Neutrophil (primary cell): ENCODE results near the gene FEV.

Experiments used
- H3K27ac ChIP-seq: fragments of 200-600 bp; sonication (generic); 2 replicates; pipeline ENCODE4 v1.5.1; 2016; ENCODE audit warnings: mild to moderate bottlenecking, moderate library complexity
- H3K27me3 ChIP-seq: fragments of 200-600 bp; sonication (generic); 2 replicates; pipeline ENCODE4 v1.6.0; 2016; ENCODE audit warnings: mild to moderate bottlenecking
- H3K36me3 ChIP-seq: fragments of 200-600 bp; sonication (generic); 2 replicates; pipeline ENCODE4 v1.5.1; 2017
- H3K4me1 ChIP-seq, 2 experiments: fragments of 200-600 bp in 1 of 2; sonication (generic) in 1 of 2; 1 replicate in 1 of 2; 2 replicates in 1 of 2; pipeline versions ENCODE4 v1.5.1 to v1.6.1; 2013 to 2016; ENCODE audit warnings: low read depth in 1 of 2, low read length in 1 of 2, mild to moderate bottlenecking in 1 of 2, moderate library complexity in 1 of 2; ENCODE audit not compliant: control insufficient read depth in 1 of 2, insufficient read depth in 1 of 2
- H3K4me3 ChIP-seq, 2 experiments: fragments of 200-600 bp in 1 of 2; sonication (generic) in 1 of 2; 1 replicate in 1 of 2; 2 replicates in 1 of 2; pipeline ENCODE4 v1.5.1; 2013 to 2016; ENCODE audit warnings: low read depth in 1 of 2, low read length in 1 of 2, mild to moderate bottlenecking in 1 of 2, moderate library complexity in 1 of 2
- H3K9me3 ChIP-seq: fragments of 200-600 bp; sonication (generic); 2 replicates; pipeline ENCODE4 v1.5.1; 2016
- TF ChIP-seq, protein P1 (sequence below): fragments of 200-600 bp; sonication (generic); IDR thresholded peaks from 2 replicates; pipeline ENCODE4 v1.5.1; 2016; ENCODE audit warnings: antibody characterized with exemption

Gene FEV

DNA sequence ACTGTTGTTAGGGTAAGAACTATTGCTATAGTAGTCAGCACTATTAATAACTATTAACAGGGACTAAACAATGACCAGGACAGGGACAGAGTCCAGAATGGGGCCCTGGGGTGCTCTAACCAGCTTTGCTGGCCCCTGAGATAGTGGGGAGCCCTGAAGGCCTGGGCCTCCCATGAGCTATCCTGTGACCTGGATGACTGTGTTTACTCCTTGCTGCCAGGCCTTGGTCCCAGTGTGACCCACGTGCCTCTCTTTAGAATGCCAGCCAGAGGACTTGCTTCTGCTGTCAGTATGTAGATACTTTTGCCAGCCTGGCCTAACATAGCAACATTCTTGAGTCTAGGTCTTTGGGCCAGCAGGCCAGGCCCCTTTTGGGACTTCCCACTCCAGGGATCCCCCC lies 14.1 kb downstream of the FEV start:
- H3K27me3 ChIP-seq = peaks cover 89% of the 10 kb centered on the region
- no peaks in the 10 kb centered on the region for H3K9me3 ChIP-seq
- H3K4me3 ChIP-seq = no peak overlapping the region
- TF ChIP-seq, protein P1, sequence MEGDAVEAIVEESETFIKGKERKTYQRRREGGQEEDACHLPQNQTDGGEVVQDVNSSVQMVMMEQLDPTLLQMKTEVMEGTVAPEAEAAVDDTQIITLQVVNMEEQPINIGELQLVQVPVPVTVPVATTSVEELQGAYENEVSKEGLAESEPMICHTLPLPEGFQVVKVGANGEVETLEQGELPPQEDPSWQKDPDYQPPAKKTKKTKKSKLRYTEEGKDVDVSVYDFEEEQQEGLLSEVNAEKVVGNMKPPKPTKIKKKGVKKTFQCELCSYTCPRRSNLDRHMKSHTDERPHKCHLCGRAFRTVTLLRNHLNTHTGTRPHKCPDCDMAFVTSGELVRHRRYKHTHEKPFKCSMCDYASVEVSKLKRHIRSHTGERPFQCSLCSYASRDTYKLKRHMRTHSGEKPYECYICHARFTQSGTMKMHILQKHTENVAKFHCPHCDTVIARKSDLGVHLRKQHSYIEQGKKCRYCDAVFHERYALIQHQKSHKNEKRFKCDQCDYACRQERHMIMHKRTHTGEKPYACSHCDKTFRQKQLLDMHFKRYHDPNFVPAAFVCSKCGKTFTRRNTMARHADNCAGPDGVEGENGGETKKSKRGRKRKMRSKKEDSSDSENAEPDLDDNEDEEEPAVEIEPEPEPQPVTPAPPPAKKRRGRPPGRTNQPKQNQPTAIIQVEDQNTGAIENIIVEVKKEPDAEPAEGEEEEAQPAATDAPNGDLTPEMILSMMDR = no peak
- H3K27ac ChIP-seq = no peak overlapping the region
- H3K36me3 ChIP-seq = no peaks in the 10 kb centered on the region
- no peaks in the 10 kb centered on the region for H3K4me1 ChIP-seq

DNA sequence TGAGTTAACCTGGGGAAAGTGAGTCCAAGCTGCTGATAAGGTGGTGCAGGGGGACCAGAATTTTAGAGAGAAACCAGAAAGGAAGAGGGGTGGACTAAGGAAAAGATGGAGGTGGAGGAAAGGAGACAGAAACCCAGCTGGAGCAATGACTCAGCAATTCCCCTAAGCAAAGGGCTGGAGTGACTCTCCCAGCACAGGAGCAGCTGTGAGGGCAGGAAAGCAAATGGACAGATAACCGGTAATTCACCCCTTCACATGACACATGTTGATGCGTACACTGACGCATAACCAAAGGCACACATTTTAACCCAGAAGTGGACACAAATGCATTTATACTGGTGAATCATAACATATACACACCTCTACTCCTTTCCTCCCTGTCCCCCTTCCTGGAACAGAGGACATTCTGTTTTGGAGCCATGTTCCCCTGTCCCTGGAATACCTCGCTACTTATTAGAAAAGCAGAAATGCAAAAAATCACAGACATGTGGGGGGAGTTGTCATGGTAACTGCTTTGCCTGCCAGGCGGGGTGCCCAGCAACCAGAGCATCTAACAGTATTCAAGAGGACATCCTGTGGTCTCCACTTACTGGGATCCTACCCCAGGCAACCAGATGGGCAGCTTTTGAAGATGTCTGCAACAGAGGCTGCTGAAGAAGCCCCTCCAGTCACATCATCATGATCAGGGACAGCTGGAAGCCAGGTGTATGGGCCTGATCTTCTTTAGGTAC lies 20.8 kb downstream of the FEV start:
- Histone ChIP-seq H3K36me3 (no peaks in the 10 kb centered on the region), H3K27me3 (peaks cover 96% of the 10 kb centered on the region), H3K4me3 (no peak overlapping the region), H3K27ac (no peak overlapping the region), H3K9me3 (no peaks in the 10 kb centered on the region), H3K4me1 (peaks cover 0 to 4% of the 10 kb centered on the region in 2 experiments)
- TF ChIP-seq, protein P1 = no peak

DNA sequence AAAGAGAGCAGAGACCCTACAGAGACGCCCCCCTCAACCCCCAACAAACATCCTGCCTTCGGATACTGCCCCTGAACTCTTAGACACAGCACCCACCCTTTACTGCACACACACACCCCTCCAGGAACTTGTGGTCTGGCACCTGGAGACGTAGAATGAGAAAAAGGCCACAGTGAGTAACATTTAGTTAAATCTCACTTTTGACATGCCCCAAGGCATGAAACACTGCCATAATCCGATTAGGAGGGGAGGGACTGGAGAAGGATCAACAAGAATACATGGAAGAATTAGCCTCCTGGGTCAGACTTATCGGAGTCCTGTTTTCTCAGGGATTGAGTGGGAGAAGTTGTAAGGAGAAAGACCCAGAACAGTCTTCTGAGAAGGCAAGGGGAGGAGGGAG lies 21.4 kb downstream of the FEV start:
- Histone ChIP-seq H3K27ac (no peak overlapping the region), H3K4me3 (no peak overlapping the region), H3K9me3 (no peaks in the 10 kb centered on the region), H3K36me3 (no peaks in the 10 kb centered on the region), H3K4me1 (peaks cover 0 to 4% of the 10 kb centered on the region in 2 experiments), H3K27me3 (peaks cover 96% of the 10 kb centered on the region)
- TF ChIP-seq, protein P1 = no peak

DNA sequence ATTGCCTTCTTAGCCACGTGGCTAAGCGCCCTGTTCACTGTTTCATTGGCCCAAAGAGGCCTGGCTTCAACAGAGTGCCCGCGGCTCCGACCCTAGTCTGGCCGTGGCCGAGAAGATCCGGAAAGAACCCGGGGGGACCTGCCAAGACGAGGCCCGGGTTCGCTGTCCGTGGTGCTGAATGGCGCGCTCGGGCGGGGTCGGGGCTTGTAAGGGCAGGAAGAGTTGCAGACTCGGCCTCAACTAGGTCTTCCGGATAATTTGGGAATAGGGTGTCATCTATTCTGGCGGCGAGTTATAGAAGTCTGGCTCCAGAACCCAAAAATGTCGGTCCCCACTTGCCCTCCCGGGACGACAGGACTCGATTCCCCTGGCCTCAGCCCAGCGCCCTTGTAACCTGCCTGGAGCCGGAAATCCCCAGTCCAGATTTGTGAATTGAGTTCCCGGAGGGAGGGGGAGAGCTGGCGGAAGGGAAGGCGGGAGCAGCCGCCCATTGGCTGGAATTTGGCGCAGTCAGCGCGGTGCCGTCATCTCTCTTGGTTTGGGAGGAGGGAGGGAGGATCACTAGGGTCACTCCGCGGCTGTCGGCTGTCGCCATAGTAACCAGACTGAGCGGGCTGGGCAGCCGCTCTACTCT lies 22.0 kb downstream of the FEV start:
- no peak overlapping the region for H3K27ac ChIP-seq
- no peaks in the 10 kb centered on the region for H3K9me3 ChIP-seq
- TF ChIP-seq, protein P1 = no peak
- H3K4me3 ChIP-seq = no peak overlapping the region
- no peaks in the 10 kb centered on the region for H3K36me3 ChIP-seq
- peaks cover 96% of the 10 kb centered on the region for H3K27me3 ChIP-seq
- H3K4me1 ChIP-seq = peaks cover 0 to 4% of the 10 kb centered on the region in 2 experiments

DNA sequence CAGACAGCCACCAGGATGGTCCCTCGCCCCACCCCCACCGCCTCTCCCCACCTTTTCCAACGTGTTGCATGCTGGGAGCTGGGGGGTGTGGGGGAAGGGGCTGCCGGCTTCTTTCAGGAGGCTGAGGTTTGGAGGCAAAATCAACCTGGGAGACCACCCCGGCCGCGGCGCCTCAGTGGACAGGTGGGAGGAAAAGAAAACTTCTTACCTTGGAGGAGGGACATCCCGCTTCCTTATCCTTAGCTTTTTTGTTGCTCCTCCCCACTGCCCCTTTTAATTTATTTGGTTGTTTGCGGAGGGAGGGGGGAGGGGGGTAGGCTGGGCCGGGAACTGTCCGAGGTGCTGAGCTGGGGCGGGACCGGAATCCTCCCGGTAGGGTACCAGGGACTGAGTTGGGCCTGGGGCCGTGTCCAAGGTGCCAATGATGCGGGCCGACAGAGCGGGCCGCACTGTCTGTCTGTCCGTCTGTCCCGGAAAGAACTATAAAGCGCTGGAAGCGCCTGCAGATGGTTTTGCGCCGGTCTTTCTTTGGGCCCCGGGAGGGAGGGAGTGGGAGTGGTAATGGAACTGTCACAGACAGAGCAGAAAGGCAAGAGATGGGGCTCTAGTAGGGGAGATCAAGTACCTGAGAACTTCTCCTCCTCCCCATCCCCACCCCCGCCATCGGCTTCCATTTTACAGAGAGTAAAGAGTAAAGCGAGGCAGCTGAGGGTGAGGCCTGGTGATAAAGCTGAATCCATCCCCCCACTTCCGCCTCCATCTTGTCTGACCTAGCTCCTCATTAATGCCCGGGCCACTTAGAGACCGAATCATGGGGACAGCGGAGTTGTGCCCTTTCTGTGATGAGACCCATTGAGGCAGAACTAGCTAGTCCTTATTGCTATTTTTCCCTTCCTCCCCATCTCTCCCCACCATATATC lies 23.1 kb downstream of the FEV start:
- peaks cover 96% of the 10 kb centered on the region for H3K27me3 ChIP-seq
- no peaks in the 10 kb centered on the region for H3K36me3 ChIP-seq
- no peaks in the 10 kb centered on the region for H3K9me3 ChIP-seq
- H3K4me1 ChIP-seq = peaks cover 0 to 4% of the 10 kb centered on the region in 2 experiments
- no peak overlapping the region for H3K27ac ChIP-seq
- TF ChIP-seq, protein P1 = no peak
- H3K4me3 ChIP-seq = no peak overlapping the region
